NCI-H2107 treated with DMSO at 0.1 percent for 48 hours (cell line): ENCODE measurements around the gene PPA2.

Experiments used
- DNase-seq: peaks from one replicate; lab custom pipeline; 2025; ENCODE audit not compliant: unreplicated experiment; lab: John Stamatoyannopoulos, UW

PPA2 gene

DNA sequence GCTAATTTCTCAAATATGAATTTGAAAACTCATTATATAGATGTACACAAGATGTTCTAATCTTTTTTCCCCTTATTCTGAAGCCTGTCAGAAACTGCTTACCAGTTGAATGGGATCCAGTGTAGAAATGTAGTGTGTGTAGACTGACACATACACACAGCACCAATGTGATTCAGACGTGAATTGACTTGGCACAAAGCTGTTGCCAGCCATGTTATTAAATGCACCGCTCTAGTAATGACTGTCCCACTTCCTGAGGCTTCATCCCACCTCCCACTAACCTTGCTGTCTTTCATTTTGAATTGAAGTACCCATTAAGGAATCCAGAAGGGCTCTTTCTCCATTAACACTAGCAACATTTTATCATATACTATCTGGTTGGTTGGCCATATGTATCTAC lies 146.6 kb downstream of the PPA2 start:
- no peak for DNase-seq
